Measurements from ENCODE around the gene NHSL2.

NHSL2 gene

GRCh38 chrX:72083291-72083690, 172.6 kb downstream of the NHSL2 start:
- Mint-ChIP-seq H3K36me3 (ENCODE audit: insufficient read depth) (no peaks in the 10 kb centered on the region), H3K27ac (ENCODE audit: low read depth) (no peak overlapping the region), H3K27me3 (no peaks in the 10 kb centered on the region), H3K4me3 (no peak overlapping the region), H3K9me3 (no peaks in the 10 kb centered on the region), H3K4me1 (peaks cover 16% of the 10 kb centered on the region)
- ATAC-seq (replicated peaks; ENCODE audit: extremely low read depth, poor library complexity, severe bottlenecking): no peak
- no peak for DNase-seq (ENCODE audit: low spot score in 2 of 2)

DNA sequence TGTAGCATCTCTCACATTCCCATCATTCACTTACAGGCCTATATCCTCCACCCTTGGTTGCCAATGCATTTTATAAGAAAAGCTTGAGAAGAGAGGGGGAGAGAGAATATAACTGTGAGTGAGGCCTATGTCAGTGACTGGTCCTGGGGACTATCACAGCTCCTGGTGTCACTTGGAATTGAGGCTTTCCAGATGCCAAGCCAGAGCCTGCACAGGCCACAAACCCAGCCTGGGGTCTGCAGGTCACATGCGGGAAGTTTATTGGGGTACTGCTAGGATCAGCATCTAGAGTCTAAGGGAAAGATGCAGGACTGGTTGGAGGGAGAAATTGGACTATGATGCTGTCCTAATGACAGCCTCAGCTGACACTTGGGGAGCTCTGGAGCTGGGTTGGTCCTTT, 173.5 kb downstream of the NHSL2 start:
- H3K27ac Mint-ChIP-seq (ENCODE audit: low read depth): no peak overlapping the region
- H3K4me1 Mint-ChIP-seq: peaks cover 17% of the 10 kb centered on the region
- no peaks in the 10 kb centered on the region for H3K36me3 Mint-ChIP-seq (ENCODE audit: insufficient read depth)
- no peak overlapping the region for H3K4me3 Mint-ChIP-seq
- no peak for ATAC-seq (replicated peaks; ENCODE audit: extremely low read depth, poor library complexity, severe bottlenecking)
- DNase-seq (ENCODE audit: low spot score in 2 of 2): no peak
- no peaks in the 10 kb centered on the region for H3K9me3 Mint-ChIP-seq
- no peaks in the 10 kb centered on the region for H3K27me3 Mint-ChIP-seq

GRCh38 chrX:72086995-72087394, 176.3 kb downstream of the NHSL2 start:
- H3K9me3 Mint-ChIP-seq: no peaks in the 10 kb centered on the region
- peaks cover 16% of the 10 kb centered on the region for H3K4me1 Mint-ChIP-seq
- no peak overlapping the region for H3K27ac Mint-ChIP-seq (ENCODE audit: low read depth)
- ATAC-seq (replicated peaks; ENCODE audit: extremely low read depth, poor library complexity, severe bottlenecking) (no peak), DNase-seq (ENCODE audit: low spot score in 2 of 2) (no peak)
- no peaks in the 10 kb centered on the region for H3K27me3 Mint-ChIP-seq
- no peak overlapping the region for H3K4me3 Mint-ChIP-seq
- no peaks in the 10 kb centered on the region for H3K36me3 Mint-ChIP-seq (ENCODE audit: insufficient read depth)

- H3K36me3 Mint-ChIP-seq (ENCODE audit: insufficient read depth): no peaks in the 10 kb centered on the region
- no peak for ATAC-seq (replicated peaks; ENCODE audit: extremely low read depth, poor library complexity, severe bottlenecking)
- peaks cover 16% of the 10 kb centered on the region for H3K4me1 Mint-ChIP-seq
- H3K27ac Mint-ChIP-seq (ENCODE audit: low read depth): no peak overlapping the region
- no peaks in the 10 kb centered on the region for H3K27me3 Mint-ChIP-seq
- DNase-seq (ENCODE audit: low spot score in 2 of 2): no peak
- H3K4me3 Mint-ChIP-seq: no peak overlapping the region
- H3K9me3 Mint-ChIP-seq: no peaks in the 10 kb centered on the region
Observed at GRCh38 chrX:72088761-72089160, 178.1 kb downstream of the NHSL2 start.

- H3K9me3 Mint-ChIP-seq: no peaks in the 10 kb centered on the region
- no peaks in the 10 kb centered on the region for H3K27me3 Mint-ChIP-seq
- DNase-seq (ENCODE audit: low spot score in 2 of 2) (no peak), ATAC-seq (replicated peaks; ENCODE audit: extremely low read depth, poor library complexity, severe bottlenecking) (no peak)
- H3K4me3 Mint-ChIP-seq: no peak overlapping the region
- peaks cover 16% of the 10 kb centered on the region for H3K4me1 Mint-ChIP-seq
- no peak overlapping the region for H3K27ac Mint-ChIP-seq (ENCODE audit: low read depth)
- no peaks in the 10 kb centered on the region for H3K36me3 Mint-ChIP-seq (ENCODE audit: insufficient read depth)
Observed at GRCh38 chrX:72089254-72089653, 178.6 kb downstream of the NHSL2 start.

DNA sequence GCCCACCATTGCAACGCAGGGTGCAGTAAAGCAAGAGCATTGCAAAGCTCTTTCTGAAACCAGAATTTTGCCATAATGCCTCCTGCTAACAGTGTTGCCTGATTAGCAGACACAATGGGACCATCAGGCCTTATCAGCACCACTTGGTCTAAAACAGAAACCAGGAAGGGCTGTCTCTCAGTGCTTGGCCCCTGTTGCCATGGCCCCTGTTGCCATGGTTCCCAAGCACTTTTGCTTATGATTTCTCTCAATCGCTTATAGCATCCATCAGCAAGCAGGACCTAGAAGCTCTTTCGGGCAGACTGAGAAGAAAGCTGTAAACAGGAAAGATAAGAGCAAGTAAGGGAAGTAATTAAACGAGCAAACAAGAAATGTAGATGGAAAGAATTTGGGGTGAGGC, 184.2 kb downstream of the NHSL2 start:
- peak overlapping the region; percentile 26 for H3K4me3 Mint-ChIP-seq
- peaks cover 15% of the 10 kb centered on the region for H3K4me1 Mint-ChIP-seq
- H3K27me3 Mint-ChIP-seq: no peaks in the 10 kb centered on the region
- no peaks in the 10 kb centered on the region for H3K9me3 Mint-ChIP-seq
- ATAC-seq (replicated peaks; ENCODE audit: extremely low read depth, poor library complexity, severe bottlenecking) (peak; percentile 97), DNase-seq (ENCODE audit: low spot score in 2 of 2) (peak; percentile 51 to 77)
- H3K27ac Mint-ChIP-seq (ENCODE audit: low read depth): peak overlapping the region; percentile 83
- H3K36me3 Mint-ChIP-seq (ENCODE audit: insufficient read depth): peaks cover 3% of the 10 kb centered on the region

- no peaks in the 10 kb centered on the region for H3K9me3 Mint-ChIP-seq
- H3K4me3 Mint-ChIP-seq: peak overlapping the region; percentile 26
- H3K36me3 Mint-ChIP-seq (ENCODE audit: insufficient read depth): peaks cover 3% of the 10 kb centered on the region
- peak overlapping the region; percentile 83 for H3K27ac Mint-ChIP-seq (ENCODE audit: low read depth)
- H3K4me1 Mint-ChIP-seq: peaks cover 19% of the 10 kb centered on the region
- ATAC-seq (replicated peaks; ENCODE audit: extremely low read depth, poor library complexity, severe bottlenecking): no peak
- DNase-seq (ENCODE audit: low spot score in 2 of 2): no peak
- H3K27me3 Mint-ChIP-seq: no peaks in the 10 kb centered on the region
Observed at GRCh38 chrX:72095370-72095769, 184.7 kb downstream of the NHSL2 start.

DNA sequence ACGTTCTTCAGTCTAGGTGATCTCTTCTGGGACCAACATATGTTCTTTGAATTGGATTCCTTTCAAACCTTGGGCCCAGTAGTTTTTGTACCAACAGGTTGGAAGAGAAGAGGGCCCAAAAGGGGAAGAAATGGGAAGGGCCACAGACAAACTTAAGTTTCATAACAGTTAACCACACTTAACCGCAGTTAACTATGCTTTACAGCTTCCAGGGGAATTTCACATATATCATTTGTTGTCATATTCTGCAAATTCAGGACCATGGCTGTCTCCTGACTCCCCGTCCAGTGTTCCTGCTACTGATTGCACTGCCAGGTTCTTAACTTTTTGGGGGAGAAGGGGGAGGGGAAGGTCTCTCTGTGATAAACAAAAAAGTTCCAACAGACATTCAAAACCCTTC, 186.5 kb downstream of the NHSL2 start:
- Mint-ChIP-seq H3K4me1 (peaks cover 36% of the 10 kb centered on the region), H3K4me3 (no peak overlapping the region), H3K27ac (ENCODE audit: low read depth) (peak overlapping the region; percentile 51)

GRCh38 chrX:72100051-72100755, 189.6 kb downstream of the NHSL2 start:
- H3K4me1 Mint-ChIP-seq: peaks cover 47% of the 10 kb centered on the region
- H3K9me3 Mint-ChIP-seq: no peaks in the 10 kb centered on the region
- H3K4me3 Mint-ChIP-seq: peak overlapping the region; percentile 84
- no peak for DNase-seq (ENCODE audit: low spot score in 2 of 2)
- peak overlapping the region; percentile 96 for H3K27ac Mint-ChIP-seq (ENCODE audit: low read depth)
- ATAC-seq (replicated peaks; ENCODE audit: extremely low read depth, poor library complexity, severe bottlenecking): peak; percentile 49
- no peaks in the 10 kb centered on the region for H3K27me3 Mint-ChIP-seq
- peaks cover 13% of the 10 kb centered on the region for H3K36me3 Mint-ChIP-seq (ENCODE audit: insufficient read depth)

More for the DNA sequence above, 186.5 kb downstream of the NHSL2 start:
- no peaks in the 10 kb centered on the region for H3K27me3 Mint-ChIP-seq
- H3K9me3 Mint-ChIP-seq: no peaks in the 10 kb centered on the region
- ATAC-seq (replicated peaks; ENCODE audit: extremely low read depth, poor library complexity, severe bottlenecking) (no peak), DNase-seq (ENCODE audit: low spot score in 2 of 2) (no peak)
- peaks cover 12% of the 10 kb centered on the region for H3K36me3 Mint-ChIP-seq (ENCODE audit: insufficient read depth)

GRCh38 chrX:72100824-72101351, 190.2 kb downstream of the NHSL2 start:
- ATAC-seq (replicated peaks; ENCODE audit: extremely low read depth, poor library complexity, severe bottlenecking) (peak; percentile 73), DNase-seq (ENCODE audit: low spot score in 2 of 2) (peak; percentile 51 to 77)
- peak overlapping the region; percentile 84 for H3K4me3 Mint-ChIP-seq
- peaks cover 18% of the 10 kb centered on the region for H3K36me3 Mint-ChIP-seq (ENCODE audit: insufficient read depth)
- peak overlapping the region; percentile 96 for H3K27ac Mint-ChIP-seq (ENCODE audit: low read depth)
- H3K27me3 Mint-ChIP-seq: no peaks in the 10 kb centered on the region
- H3K9me3 Mint-ChIP-seq: no peaks in the 10 kb centered on the region
- peaks cover 45% of the 10 kb centered on the region for H3K4me1 Mint-ChIP-seq

DNA sequence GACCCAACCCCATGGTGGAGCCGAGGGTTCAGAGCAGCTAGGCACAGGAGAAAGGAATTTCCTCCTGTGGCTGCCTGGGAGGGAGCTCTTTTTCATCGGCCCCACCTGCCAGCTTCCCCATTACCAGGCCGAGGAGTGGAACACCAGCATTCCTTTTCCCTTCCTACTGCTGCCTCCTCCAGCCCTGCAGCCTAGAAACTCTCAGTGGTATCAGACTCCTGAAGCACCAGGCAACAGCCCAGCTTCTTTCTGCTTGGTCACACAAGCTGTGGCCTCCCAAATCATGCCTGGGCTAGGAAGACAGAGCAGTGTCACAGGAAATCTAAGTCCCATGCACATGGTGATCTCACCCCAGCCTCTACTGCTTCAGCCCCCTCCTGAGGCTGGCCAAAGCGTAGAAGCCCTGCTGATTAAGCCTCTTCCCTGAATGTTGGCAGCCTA, 191.0 kb downstream of the NHSL2 start:
- Mint-ChIP-seq H3K27ac (ENCODE audit: low read depth) (peak overlapping the region; percentile 96), H3K4me3 (peak overlapping the region; percentile 84), H3K27me3 (no peaks in the 10 kb centered on the region), H3K36me3 (ENCODE audit: insufficient read depth) (peaks cover 18% of the 10 kb centered on the region), H3K4me1 (peaks cover 45% of the 10 kb centered on the region), H3K9me3 (no peaks in the 10 kb centered on the region)
- ATAC-seq (replicated peaks; ENCODE audit: extremely low read depth, poor library complexity, severe bottlenecking): no peak
- DNase-seq (ENCODE audit: low spot score in 2 of 2): no peak

DNA sequence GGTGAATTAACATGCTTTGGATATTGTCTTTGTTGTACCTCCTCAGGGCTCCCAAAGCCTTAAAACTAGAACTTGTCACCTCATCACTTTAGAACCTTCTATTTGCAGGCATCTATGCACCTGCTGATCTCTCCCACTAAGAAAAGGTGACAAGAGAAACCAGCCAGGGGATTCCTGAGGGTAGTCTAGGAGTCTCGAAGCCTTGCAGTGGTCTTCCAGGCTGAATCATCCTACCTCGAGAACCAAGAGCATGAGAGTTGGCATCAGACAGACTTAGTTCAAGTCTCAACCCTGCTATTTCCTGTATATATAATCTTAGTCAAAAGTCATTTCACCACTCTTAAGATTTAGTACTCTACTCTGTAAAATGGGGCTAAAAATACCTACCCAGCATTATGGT, 191.5 kb downstream of the NHSL2 start:
- peak overlapping the region; percentile 96 for H3K27ac Mint-ChIP-seq (ENCODE audit: low read depth)

DNA sequence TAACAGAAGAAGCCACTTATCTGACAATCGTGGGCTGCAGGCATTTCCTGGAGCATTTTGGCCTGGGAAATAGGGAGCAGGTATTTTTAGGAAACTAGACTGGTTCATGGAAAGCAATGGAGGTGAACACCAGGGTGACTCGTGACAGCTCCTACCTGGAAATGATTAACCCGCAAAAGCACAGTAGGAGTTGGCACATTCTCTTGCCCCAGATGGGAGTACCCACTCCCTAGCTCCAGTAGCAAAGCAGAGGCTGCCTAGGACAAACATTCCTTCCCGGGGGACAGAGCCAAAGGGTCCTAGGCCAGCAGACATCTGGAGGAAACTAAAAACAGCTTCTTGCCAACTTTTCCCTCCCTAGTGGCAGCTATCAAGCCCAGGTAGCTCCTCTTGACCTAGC, 192.1 kb downstream of the NHSL2 start:
- Mint-ChIP-seq H3K9me3 (no peaks in the 10 kb centered on the region), H3K27ac (ENCODE audit: low read depth) (no peak overlapping the region), H3K27me3 (no peaks in the 10 kb centered on the region), H3K36me3 (ENCODE audit: insufficient read depth) (peaks cover 18% of the 10 kb centered on the region), H3K4me3 (no peak overlapping the region), H3K4me1 (peaks cover 52% of the 10 kb centered on the region)
- no peak for DNase-seq (ENCODE audit: low spot score in 2 of 2)
- no peak for ATAC-seq (replicated peaks; ENCODE audit: extremely low read depth, poor library complexity, severe bottlenecking)

More for the DNA sequence above, 191.5 kb downstream of the NHSL2 start:
- no peak for ATAC-seq (replicated peaks; ENCODE audit: extremely low read depth, poor library complexity, severe bottlenecking)
- H3K27me3 Mint-ChIP-seq: no peaks in the 10 kb centered on the region
- H3K4me1 Mint-ChIP-seq: peaks cover 46% of the 10 kb centered on the region
- DNase-seq (ENCODE audit: low spot score in 2 of 2): no peak
- H3K36me3 Mint-ChIP-seq (ENCODE audit: insufficient read depth): peaks cover 18% of the 10 kb centered on the region
- no peaks in the 10 kb centered on the region for H3K9me3 Mint-ChIP-seq
- H3K4me3 Mint-ChIP-seq: peak overlapping the region; percentile 84
